Immature natural killer cell (primary cell): ENCODE results near the gene RNF212. TPM values are rescaled to one million over a fixed set of nuclear protein-coding genes. Genes with fewer than 3 reads are reported as not detected.

Experiments used
- DNase-seq, 3 donors: peaks; one replicate each; pipeline ENCODE4 v3.0.0; 2022; ENCODE audit warnings: mixed read lengths in 1 of 3
- H3K27ac Mint-ChIP-seq, 6 donors: one replicate each; pipeline ENCODE4 v1.8.0; 2020; ENCODE audit warnings: mixed read lengths in 6 of 6, mild to moderate bottlenecking in 5 of 6, inconsistent platforms in 4 of 6, moderate library complexity in 3 of 6
- H3K27me3 Mint-ChIP-seq, 3 donors: one replicate each; pipeline ENCODE4 v1.8.0; 2020 to 2021; ENCODE audit warnings: low read depth in 3 of 3, mild to moderate bottlenecking in 3 of 3, mixed read lengths in 3 of 3, moderate library complexity in 3 of 3, inconsistent platforms in 1 of 3
- H3K36me3 Mint-ChIP-seq, 3 donors: one replicate each; pipeline ENCODE4 v1.8.0; 2020; ENCODE audit warnings: mixed read lengths in 3 of 3, inconsistent platforms in 2 of 3, mild to moderate bottlenecking in 2 of 3
- H3K4me1 Mint-ChIP-seq, 2 donors: one replicate each; pipeline ENCODE4 v1.8.0; 2020; ENCODE audit warnings: inconsistent platforms in 2 of 2, mild to moderate bottlenecking in 2 of 2, mixed read lengths in 2 of 2, moderate library complexity in 1 of 2
- H3K4me3 Mint-ChIP-seq, 5 donors: one replicate each; pipeline ENCODE4 v1.8.0; 2020; ENCODE audit warnings: mild to moderate bottlenecking in 5 of 5, mixed read lengths in 5 of 5, inconsistent platforms in 3 of 5, moderate library complexity in 3 of 5
- H3K9me3 Mint-ChIP-seq, 6 donors: one replicate each; pipeline ENCODE4 v1.8.0; 2020; ENCODE audit warnings: mild to moderate bottlenecking in 6 of 6, mixed read lengths in 6 of 6, inconsistent platforms in 4 of 6, moderate library complexity in 3 of 6
- polyA plus RNA-seq, 3 donors: library from polyadenylated mRNA; unstranded; fragments of 300-500 nt; fragmentation: Illumina TruSeq; gene quantifications; one replicate each; pipeline ENCODE4 v1.2.3, GENCODE V29; 2021

The RNF212 gene
- polyA plus RNA-seq, 3 donors from 2014 or later = 1.3 to 2.4 TPM; not detected in 1

- no peaks in the 10 kb centered on the region for H3K9me3 Mint-ChIP-seq
- no peaks in the 10 kb centered on the region for H3K36me3 Mint-ChIP-seq
- no peaks in the 10 kb centered on the region for H3K4me1 Mint-ChIP-seq
- H3K27me3 Mint-ChIP-seq = peaks cover 7 to 10% (median 7%) of the 10 kb centered on the region in 3 donors
- no peak for DNase-seq
- H3K27ac Mint-ChIP-seq = no peak overlapping the region
- H3K4me3 Mint-ChIP-seq = no peak overlapping the region
Measured at GRCh38 chr4:1109333-1109732, 4.0 kb downstream of the RNF212 start.

- no peak overlapping the region for H3K4me3 Mint-ChIP-seq
Measured at GRCh38 chr4:1105662-1106061, 7.7 kb downstream of the RNF212 start.

GRCh38 chr4:1105067-1105466 is 8.3 kb downstream of the RNF212 start:
- Mint-ChIP-seq H3K27ac (no peak overlapping the region), H3K36me3 (no peaks in the 10 kb centered on the region), H3K9me3 (no peaks in the 10 kb centered on the region), H3K4me1 (no peaks in the 10 kb centered on the region), H3K4me3 (no peak overlapping the region), H3K27me3 (peaks cover 2 to 6% (median 3%) of the 10 kb centered on the region in 3 donors)
- DNase-seq = no peak

More at GRCh38 chr4:1105662-1106061, 7.7 kb downstream of the RNF212 start:
- peaks cover 2 to 8% (median 3%) of the 10 kb centered on the region in 3 donors for H3K27me3 Mint-ChIP-seq
- H3K27ac Mint-ChIP-seq = no peak overlapping the region
- H3K4me1 Mint-ChIP-seq = no peaks in the 10 kb centered on the region
- no peaks in the 10 kb centered on the region for H3K36me3 Mint-ChIP-seq
- H3K9me3 Mint-ChIP-seq = no peaks in the 10 kb centered on the region
- no peak for DNase-seq

- Mint-ChIP-seq H3K4me1 (no peaks in the 10 kb centered on the region), H3K27ac (no peak overlapping the region), H3K36me3 (no peaks in the 10 kb centered on the region), H3K27me3 (peaks cover 0 to 4% (median 3%) of the 10 kb centered on the region in 3 donors), H3K4me3 (no peak overlapping the region), H3K9me3 (no peaks in the 10 kb centered on the region)
- DNase-seq = no peak
Measured at GRCh38 chr4:1104647-1105046, 8.7 kb downstream of the RNF212 start.

- Mint-ChIP-seq H3K27ac (no peak overlapping the region), H3K27me3 (peaks cover 0 to 2% (median 2%) of the 10 kb centered on the region in 3 donors), H3K4me1 (no peaks in the 10 kb centered on the region), H3K9me3 (no peaks in the 10 kb centered on the region), H3K36me3 (no peaks in the 10 kb centered on the region), H3K4me3 (no peak overlapping the region)
- no peak for DNase-seq
Measured at GRCh38 chr4:1099684-1100335, 13.6 kb downstream of the RNF212 start.

GRCh38 chr4:1099270-1099669 is 14.1 kb downstream of the RNF212 start:
- peaks cover 0 to 2% (median 2%) of the 10 kb centered on the region in 3 donors for H3K27me3 Mint-ChIP-seq
- no peaks in the 10 kb centered on the region for H3K9me3 Mint-ChIP-seq
- no peaks in the 10 kb centered on the region for H3K36me3 Mint-ChIP-seq
- no peak for DNase-seq
- H3K4me1 Mint-ChIP-seq = no peaks in the 10 kb centered on the region
- no peak overlapping the region for H3K4me3 Mint-ChIP-seq
- H3K27ac Mint-ChIP-seq = no peak overlapping the region

- Mint-ChIP-seq H3K27me3 (peaks cover 2% of the 10 kb centered on the region in 3 donors), H3K27ac (no peak overlapping the region), H3K4me1 (no peaks in the 10 kb centered on the region), H3K36me3 (no peaks in the 10 kb centered on the region), H3K4me3 (no peak overlapping the region), H3K9me3 (no peaks in the 10 kb centered on the region)
- DNase-seq = no peak
Measured at GRCh38 chr4:1098311-1098925, 14.9 kb downstream of the RNF212 start.

GRCh38 chr4:1097553-1097952 is 15.8 kb downstream of the RNF212 start:
- H3K27me3 Mint-ChIP-seq = peaks cover 2% of the 10 kb centered on the region in 3 donors
- no peak overlapping the region for H3K4me3 Mint-ChIP-seq
- no peak overlapping the region for H3K27ac Mint-ChIP-seq
- DNase-seq = no peak
- no peaks in the 10 kb centered on the region for H3K9me3 Mint-ChIP-seq
- H3K36me3 Mint-ChIP-seq = no peaks in the 10 kb centered on the region
- no peaks in the 10 kb centered on the region for H3K4me1 Mint-ChIP-seq

GRCh38 chr4:1096841-1097240 is 16.5 kb downstream of the RNF212 start:
- H3K27ac Mint-ChIP-seq = peak overlapping the region in 1 of 6 donors; percentile 23
- no peak for DNase-seq
- H3K4me3 Mint-ChIP-seq = no peak overlapping the region
- peaks cover 2% of the 10 kb centered on the region in 3 donors for H3K27me3 Mint-ChIP-seq
- no peaks in the 10 kb centered on the region for H3K4me1 Mint-ChIP-seq
- no peaks in the 10 kb centered on the region for H3K9me3 Mint-ChIP-seq
- no peaks in the 10 kb centered on the region for H3K36me3 Mint-ChIP-seq

GRCh38 chr4:1094336-1094690 is 19.1 kb downstream of the RNF212 start:
- no peak for DNase-seq
- peaks cover 6 to 9% of the 10 kb centered on the region in 2 donors for H3K4me1 Mint-ChIP-seq
- peaks cover 0 to 5% (median 0%) of the 10 kb centered on the region in 3 donors for H3K36me3 Mint-ChIP-seq
- H3K4me3 Mint-ChIP-seq = no peak overlapping the region
- peak overlapping the region in 1 of 6 donors; percentile 34 for H3K27ac Mint-ChIP-seq
- peaks cover 0 to 6% (median 4%) of the 10 kb centered on the region in 6 donors for H3K9me3 Mint-ChIP-seq
- peaks cover 2 to 5% (median 2%) of the 10 kb centered on the region in 3 donors for H3K27me3 Mint-ChIP-seq

- no peak for DNase-seq
- Mint-ChIP-seq H3K27ac (peak overlapping the region in 1 of 6 donors; percentile 34), H3K9me3 (peaks cover 0 to 10% (median 5%) of the 10 kb centered on the region in 6 donors), H3K4me1 (peaks cover 7 to 10% of the 10 kb centered on the region in 2 donors), H3K4me3 (no peak overlapping the region), H3K36me3 (peaks cover 0 to 7% (median 0%) of the 10 kb centered on the region in 3 donors), H3K27me3 (peaks cover 2 to 5% (median 4%) of the 10 kb centered on the region in 3 donors)
Measured at GRCh38 chr4:1093391-1094335, 19.7 kb downstream of the RNF212 start.

GRCh38 chr4:1092983-1093361 is 20.4 kb downstream of the RNF212 start:
- peak overlapping the region in 2 of 6 donors; percentile 22 to 46 for H3K27ac Mint-ChIP-seq
- H3K9me3 Mint-ChIP-seq = peaks cover 4 to 17% (median 11%) of the 10 kb centered on the region in 6 donors
- no peak overlapping the region for H3K4me3 Mint-ChIP-seq
- no peak for DNase-seq
- peaks cover 2 to 9% (median 5%) of the 10 kb centered on the region in 3 donors for H3K36me3 Mint-ChIP-seq
- H3K27me3 Mint-ChIP-seq = peaks cover 4 to 6% (median 4%) of the 10 kb centered on the region in 3 donors
- H3K4me1 Mint-ChIP-seq = peaks cover 11 to 13% of the 10 kb centered on the region in 2 donors

- DNase-seq = no peak
- peaks cover 18% of the 10 kb centered on the region in 2 donors for H3K4me1 Mint-ChIP-seq
- H3K27me3 Mint-ChIP-seq = peaks cover 9 to 13% (median 11%) of the 10 kb centered on the region in 3 donors
- H3K9me3 Mint-ChIP-seq = peaks cover 9 to 23% (median 17%) of the 10 kb centered on the region in 6 donors
- no peak overlapping the region for H3K4me3 Mint-ChIP-seq
- peaks cover 6 to 14% (median 11%) of the 10 kb centered on the region in 3 donors for H3K36me3 Mint-ChIP-seq
- no peak overlapping the region for H3K27ac Mint-ChIP-seq
Measured at GRCh38 chr4:1092026-1092982, 21.1 kb downstream of the RNF212 start.
